Measurements from ENCODE around the gene KLF3. TPM values are rescaled to one million over a fixed set of nuclear protein-coding genes. Genes with fewer than 3 reads are reported as not detected.

The KLF3 gene
- total RNA-seq, 1 experiment from 2014 or later = 14.4 TPM

DNA sequence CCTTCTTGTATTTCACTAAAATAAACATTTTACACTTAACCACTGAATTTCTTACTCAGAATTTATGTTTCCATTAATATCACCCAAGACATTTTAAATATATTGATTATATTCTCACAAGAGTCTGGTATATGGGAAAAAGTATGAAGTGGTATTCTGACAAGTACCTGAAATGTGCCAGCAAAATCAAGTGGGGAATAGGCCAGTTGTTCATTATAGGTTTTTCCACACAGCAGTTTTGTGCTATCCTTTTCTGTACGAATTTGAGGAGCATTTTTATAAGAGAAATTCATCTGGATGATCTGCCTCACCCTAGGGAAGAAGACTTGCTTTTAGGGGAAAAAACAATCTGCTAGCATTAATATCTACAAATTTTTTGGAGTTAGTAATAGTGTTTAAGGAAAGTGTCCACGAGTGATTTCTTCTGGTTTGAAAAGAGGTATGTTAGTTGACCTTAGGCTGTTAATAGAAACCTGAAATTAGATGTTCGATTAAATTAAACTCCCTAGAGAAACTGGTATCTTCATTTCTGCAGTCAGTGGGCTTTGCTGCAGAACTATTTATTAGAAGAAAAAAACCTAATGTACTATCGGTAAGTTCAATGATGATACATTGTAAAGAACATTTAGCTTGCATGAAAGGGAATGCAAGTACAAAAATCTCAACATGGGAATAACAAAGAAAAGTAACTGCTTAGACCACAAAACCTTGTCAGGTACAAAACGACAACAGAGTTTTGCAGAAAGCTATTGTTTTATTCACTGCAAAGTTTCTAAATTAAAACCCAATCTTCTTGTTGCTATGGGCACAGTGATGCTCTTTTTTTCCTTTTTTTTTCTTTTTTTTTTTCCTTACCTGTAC, 1.8 kb downstream of the KLF3 start:
- H3K36me3 ChIP-seq (ENCODE audit: control insufficient read depth, insufficient read depth, low read length) = peaks cover 2% of the 10 kb centered on the region; the same call in 1 of the 2 replicates
- no peaks in the 10 kb centered on the region for H3K9me3 ChIP-seq (ENCODE audit: control insufficient read depth, insufficient read depth, low read depth, low read length)
- in situ Hi-C loops (cut with HindIII; ENCODE audit: low pct_unique_long_range_greater_than_20kb, low sequenced_read_pairs) = no loop called here
- intact Hi-C loops (cut with micrococcal nuclease; ENCODE audit: unreplicated experiment) = no loop called here
- ATAC-seq = no peak
- peak overlapping the region; percentile 66 to 81 for H3K4me3 ChIP-seq (ENCODE audit: low read depth in 2 of 2, low read length in 2 of 2)
- peaks cover 41% of the 10 kb centered on the region for H3K4me1 ChIP-seq (ENCODE audit: control insufficient read depth, insufficient read depth, low read length)
- CTCF ChIA-PET = no interaction called here
- DNase-seq (ENCODE audit: low read depth, low spot score) = no peak
- POLR2A ChIA-PET = interaction anchor here (0.5 kb wide), 1 partner anchor 143 kb away, joined by 10 read pairs; no protein-coding TSS in a partner anchor
- TF ChIP-seq SIN3A (IDR thresholded peaks at IDR 0.05; ENCODE audit: borderline replicate concordance, insufficient read depth, low read depth, low read length) = no peak
- TF ChIP-seq, protein P1, sequence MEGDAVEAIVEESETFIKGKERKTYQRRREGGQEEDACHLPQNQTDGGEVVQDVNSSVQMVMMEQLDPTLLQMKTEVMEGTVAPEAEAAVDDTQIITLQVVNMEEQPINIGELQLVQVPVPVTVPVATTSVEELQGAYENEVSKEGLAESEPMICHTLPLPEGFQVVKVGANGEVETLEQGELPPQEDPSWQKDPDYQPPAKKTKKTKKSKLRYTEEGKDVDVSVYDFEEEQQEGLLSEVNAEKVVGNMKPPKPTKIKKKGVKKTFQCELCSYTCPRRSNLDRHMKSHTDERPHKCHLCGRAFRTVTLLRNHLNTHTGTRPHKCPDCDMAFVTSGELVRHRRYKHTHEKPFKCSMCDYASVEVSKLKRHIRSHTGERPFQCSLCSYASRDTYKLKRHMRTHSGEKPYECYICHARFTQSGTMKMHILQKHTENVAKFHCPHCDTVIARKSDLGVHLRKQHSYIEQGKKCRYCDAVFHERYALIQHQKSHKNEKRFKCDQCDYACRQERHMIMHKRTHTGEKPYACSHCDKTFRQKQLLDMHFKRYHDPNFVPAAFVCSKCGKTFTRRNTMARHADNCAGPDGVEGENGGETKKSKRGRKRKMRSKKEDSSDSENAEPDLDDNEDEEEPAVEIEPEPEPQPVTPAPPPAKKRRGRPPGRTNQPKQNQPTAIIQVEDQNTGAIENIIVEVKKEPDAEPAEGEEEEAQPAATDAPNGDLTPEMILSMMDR (IDR thresholded peaks at IDR 0.05) = no peak
- TF ChIP-seq TCF7L2 (IDR thresholded peaks at IDR 0.05; ENCODE audit: low read depth, low read length) = no peak
- TF ChIP-seq POLR2AphosphoS5 (IDR thresholded peaks at IDR 0.05; ENCODE audit: low read depth, low read length) = no peak
- no peaks in the 10 kb centered on the region for H3K27me3 ChIP-seq (ENCODE audit: control insufficient read depth, insufficient read depth, low read length)
- peak overlapping the region; percentile 91 for H3K27ac ChIP-seq (ENCODE audit: low read length)
- TSS peak; percentile 72 for BruUV-seq (replicated peaks)

DNA sequence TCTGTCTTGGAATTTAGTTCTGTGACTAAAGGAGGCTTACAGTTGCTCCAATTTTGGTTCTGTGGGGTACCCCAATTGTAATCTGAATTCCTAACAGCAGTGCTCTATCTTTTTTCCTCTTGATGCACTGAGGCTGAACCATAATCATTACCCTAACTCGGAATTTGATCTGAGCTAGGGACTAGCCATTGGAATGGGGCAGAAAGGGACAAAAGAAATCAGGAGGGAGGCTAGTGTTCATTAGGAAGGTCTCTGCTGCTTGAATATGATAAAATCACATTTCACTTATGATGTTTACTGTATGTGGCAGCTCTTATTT, 2.7 kb downstream of the KLF3 start:
- ChIA-PET CTCF (no interaction called here), POLR2A (interaction anchor here (0.5 kb wide), 2 partner anchors 144 to 145 kb away, joined by 6 to 10 read pairs; no protein-coding TSS in a partner anchor)
- Histone ChIP-seq H3K4me3 (ENCODE audit: low read depth in 2 of 2, low read length in 2 of 2) (peak overlapping the region; percentile 66 to 81), H3K27ac (ENCODE audit: low read length) (peak overlapping the region; percentile 91), H3K4me1 (ENCODE audit: control insufficient read depth, insufficient read depth, low read length) (peaks cover 47% of the 10 kb centered on the region), H3K36me3 (ENCODE audit: control insufficient read depth, insufficient read depth, low read length) (peaks cover 2% of the 10 kb centered on the region; the same call in 1 of the 2 replicates), H3K27me3 (ENCODE audit: control insufficient read depth, insufficient read depth, low read length) (no peaks in the 10 kb centered on the region), H3K9me3 (ENCODE audit: control insufficient read depth, insufficient read depth, low read depth, low read length) (no peaks in the 10 kb centered on the region)
- TF ChIP-seq, protein P1 (IDR thresholded peaks at IDR 0.05) = no peak
- intact Hi-C loops (cut with micrococcal nuclease; ENCODE audit: unreplicated experiment) (no loop called here), in situ Hi-C loops (cut with HindIII; ENCODE audit: low pct_unique_long_range_greater_than_20kb, low sequenced_read_pairs) (no loop called here)
- no TSS peak for BruUV-seq (replicated peaks)
- DNase-seq (ENCODE audit: low read depth, low spot score) = no peak
- 0 out of 2 replicates have a peak, but pooled peaks have one; percentile 1 for ATAC-seq

DNA sequence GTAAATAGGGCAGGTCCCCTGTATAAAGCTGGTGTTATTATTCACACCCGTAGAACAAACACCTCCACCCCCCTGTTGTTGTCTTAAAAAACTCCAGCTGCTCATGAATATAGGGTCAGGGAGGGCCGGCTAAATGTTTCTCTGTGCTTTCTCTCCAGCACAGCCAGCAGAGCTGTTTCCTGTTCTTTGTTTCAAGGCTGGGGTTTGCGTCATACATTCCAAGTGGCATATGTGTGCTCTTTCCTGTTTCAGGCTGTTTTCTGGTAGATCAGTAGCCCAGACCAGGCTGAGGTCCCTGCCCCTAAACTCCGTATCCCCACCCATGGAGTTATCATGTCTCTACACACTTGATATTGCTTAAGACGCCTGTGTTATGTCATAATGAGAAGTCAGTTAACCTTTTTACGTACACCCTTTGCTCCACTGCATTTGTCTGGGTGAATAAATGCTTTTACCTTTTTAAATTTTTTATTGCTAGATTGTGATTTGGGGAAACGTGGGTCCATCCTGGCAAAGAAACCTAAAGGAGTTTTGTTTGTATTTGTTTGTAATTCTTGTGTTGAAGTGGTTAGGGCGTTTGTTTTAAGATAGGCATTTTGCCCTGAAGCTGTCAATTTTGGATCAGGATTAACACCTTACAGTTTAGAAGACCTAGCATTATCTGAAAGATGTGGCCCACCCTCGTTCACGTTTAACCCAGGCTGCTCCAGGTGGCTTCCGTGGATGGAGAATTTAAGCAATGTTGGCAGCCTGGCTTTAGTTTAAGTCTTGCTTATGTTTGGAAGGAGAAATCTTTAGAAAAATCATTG, 3.3 kb downstream of the KLF3 start:
- ChIA-PET POLR2A (interaction anchor here (0.5 kb wide), 1 partner anchor 145 kb away, joined by 6 read pairs; no protein-coding TSS in a partner anchor), CTCF (no interaction called here)
- Histone ChIP-seq H3K9me3 (ENCODE audit: control insufficient read depth, insufficient read depth, low read depth, low read length) (no peaks in the 10 kb centered on the region), H3K4me1 (ENCODE audit: control insufficient read depth, insufficient read depth, low read length) (peaks cover 52% of the 10 kb centered on the region), H3K27ac (ENCODE audit: low read length) (peak overlapping the region; percentile 91), H3K36me3 (ENCODE audit: control insufficient read depth, insufficient read depth, low read length) (peaks cover 2% of the 10 kb centered on the region; the same call in 1 of the 2 replicates), H3K27me3 (ENCODE audit: control insufficient read depth, insufficient read depth, low read length) (no peaks in the 10 kb centered on the region), H3K4me3 (ENCODE audit: low read depth in 2 of 2, low read length in 2 of 2) (peak overlapping the region; percentile 66 to 81)
- no TSS peak for BruUV-seq (replicated peaks)
- DNase-seq (ENCODE audit: low read depth, low spot score) (peak; percentile 90), ATAC-seq (peak; percentile 56)
- in situ Hi-C loops (cut with HindIII; ENCODE audit: low pct_unique_long_range_greater_than_20kb, low sequenced_read_pairs) = no loop called here
- TF ChIP-seq, protein P2, sequence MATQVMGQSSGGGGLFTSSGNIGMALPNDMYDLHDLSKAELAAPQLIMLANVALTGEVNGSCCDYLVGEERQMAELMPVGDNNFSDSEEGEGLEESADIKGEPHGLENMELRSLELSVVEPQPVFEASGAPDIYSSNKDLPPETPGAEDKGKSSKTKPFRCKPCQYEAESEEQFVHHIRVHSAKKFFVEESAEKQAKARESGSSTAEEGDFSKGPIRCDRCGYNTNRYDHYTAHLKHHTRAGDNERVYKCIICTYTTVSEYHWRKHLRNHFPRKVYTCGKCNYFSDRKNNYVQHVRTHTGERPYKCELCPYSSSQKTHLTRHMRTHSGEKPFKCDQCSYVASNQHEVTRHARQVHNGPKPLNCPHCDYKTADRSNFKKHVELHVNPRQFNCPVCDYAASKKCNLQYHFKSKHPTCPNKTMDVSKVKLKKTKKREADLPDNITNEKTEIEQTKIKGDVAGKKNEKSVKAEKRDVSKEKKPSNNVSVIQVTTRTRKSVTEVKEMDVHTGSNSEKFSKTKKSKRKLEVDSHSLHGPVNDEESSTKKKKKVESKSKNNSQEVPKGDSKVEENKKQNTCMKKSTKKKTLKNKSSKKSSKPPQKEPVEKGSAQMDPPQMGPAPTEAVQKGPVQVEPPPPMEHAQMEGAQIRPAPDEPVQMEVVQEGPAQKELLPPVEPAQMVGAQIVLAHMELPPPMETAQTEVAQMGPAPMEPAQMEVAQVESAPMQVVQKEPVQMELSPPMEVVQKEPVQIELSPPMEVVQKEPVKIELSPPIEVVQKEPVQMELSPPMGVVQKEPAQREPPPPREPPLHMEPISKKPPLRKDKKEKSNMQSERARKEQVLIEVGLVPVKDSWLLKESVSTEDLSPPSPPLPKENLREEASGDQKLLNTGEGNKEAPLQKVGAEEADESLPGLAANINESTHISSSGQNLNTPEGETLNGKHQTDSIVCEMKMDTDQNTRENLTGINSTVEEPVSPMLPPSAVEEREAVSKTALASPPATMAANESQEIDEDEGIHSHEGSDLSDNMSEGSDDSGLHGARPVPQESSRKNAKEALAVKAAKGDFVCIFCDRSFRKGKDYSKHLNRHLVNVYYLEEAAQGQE (IDR thresholded peaks at IDR 0.05; ENCODE audit: insufficient read depth in 1 of 2, low read depth in 2 of 2, low read length in 1 of 2) = no peak
- 0 out of 2 replicates have a peak, but pooled peaks have one; percentile 41 for TF ChIP-seq POLR2AphosphoS5 (IDR thresholded peaks at IDR 0.05; ENCODE audit: low read depth, low read length)
- intact Hi-C loops (cut with micrococcal nuclease; ENCODE audit: unreplicated experiment) = no loop called here
